Measurements from ENCODE around the gene RPUSD1.

RPUSD1 gene

GRCh38 chr16:798666-799065 lies 10.5 kb upstream of the RPUSD1 start:
- no peak for DNase-seq

DNA sequence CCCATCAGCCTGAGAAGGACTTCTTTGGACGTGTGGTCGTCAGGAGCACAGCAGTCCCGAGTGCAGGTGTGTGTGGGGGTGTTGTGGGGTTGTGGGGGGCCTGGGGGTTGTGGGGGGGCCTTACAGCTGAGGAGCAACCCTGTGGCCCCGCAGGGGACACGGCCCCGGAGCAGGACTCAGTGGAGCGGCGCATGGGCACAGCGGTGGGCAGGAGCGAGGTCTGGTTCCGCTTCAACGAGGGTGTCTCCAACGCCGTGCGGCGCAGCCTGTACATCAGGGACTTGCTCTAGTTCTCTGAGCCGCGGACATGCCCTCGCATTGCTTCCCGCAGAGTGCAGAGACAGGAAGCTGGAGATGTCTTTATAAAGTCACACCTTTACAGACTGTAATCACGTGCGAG lies 9.5 kb upstream of the RPUSD1 start:
- DNase-seq = no peak

GRCh38 chr16:797120-797420 lies 8.9 kb upstream of the RPUSD1 start:
- DNase-seq = no peak

- DNase-seq = no peak
Observed at GRCh38 chr16:796296-797119, 8.3 kb upstream of the RPUSD1 start.

GRCh38 chr16:795580-796229 lies 7.5 kb upstream of the RPUSD1 start:
- DNase-seq = no peak

DNA sequence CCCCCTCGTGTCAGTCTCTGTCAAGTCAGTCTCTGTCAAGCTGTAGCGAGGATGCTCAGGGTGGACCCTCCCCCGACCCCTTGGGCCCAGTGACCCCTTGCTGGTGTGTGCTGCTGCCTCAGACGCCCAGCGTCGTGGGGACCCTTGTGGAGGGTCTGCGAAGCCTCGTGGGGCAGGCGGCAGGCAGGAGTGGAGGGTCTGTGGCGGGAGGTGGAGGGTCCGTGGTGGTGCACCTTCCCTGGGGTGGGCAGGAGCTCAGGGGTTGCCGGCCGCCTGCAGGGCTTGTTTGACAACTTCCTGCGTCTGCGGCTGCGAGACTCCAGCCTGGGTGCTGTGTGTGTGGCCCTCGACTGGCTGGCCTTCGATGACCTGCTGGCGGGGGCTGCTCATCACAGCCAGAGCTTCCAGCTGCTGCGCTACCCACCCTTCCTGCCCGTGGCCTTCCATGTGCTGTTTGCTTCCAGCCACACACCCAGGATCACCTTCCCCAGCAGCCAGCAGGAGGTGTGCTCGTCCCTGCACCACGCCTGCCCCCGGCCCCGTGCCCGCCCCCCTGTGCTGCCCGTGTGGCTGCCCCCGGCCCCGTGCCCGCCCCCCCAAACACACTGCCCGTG lies 6.8 kb upstream of the RPUSD1 start:
- no peak for DNase-seq

DNA sequence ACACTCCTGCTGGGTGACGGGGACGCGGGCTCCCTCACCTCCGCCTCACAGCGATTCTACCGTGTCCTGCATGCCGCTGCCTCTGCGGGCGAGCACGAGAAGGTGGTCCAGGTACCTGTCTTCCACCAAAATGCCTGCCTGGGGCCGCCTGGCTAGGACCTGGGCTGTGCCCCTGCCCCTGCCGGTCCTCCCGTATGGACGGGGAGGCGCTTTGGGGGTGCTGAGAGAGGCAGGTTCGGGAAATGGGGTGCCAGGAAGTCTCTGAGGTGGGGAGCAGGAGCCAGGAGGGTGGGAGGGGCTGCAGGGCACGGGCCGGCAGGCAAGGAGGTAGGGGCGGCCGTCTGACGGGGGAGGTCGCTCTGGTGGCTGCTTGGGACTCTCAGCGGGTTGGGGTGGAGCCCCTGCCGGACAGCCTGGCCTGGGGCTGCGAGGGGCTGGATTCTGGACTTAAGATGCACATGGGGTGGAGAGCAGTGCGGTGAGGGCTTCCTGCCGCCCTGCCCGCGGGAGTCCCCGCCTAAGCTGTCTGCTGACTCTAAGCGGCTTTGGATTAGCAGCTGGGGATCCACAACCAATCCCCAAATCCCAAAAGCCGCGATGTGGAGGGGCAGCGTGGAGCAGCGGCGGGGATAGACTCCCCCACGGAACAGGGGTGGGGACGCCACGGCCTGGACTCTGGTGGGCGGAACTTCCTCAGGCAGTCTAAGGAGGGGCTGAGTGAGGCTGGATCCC lies 6.1 kb upstream of the RPUSD1 start:
- DNase-seq = no peak

- no peak for DNase-seq
Observed at GRCh38 chr16:793414-793813, 5.2 kb upstream of the RPUSD1 start.

- no peak for DNase-seq
Observed at GRCh38 chr16:792221-792995, 4.2 kb upstream of the RPUSD1 start.

DNA sequence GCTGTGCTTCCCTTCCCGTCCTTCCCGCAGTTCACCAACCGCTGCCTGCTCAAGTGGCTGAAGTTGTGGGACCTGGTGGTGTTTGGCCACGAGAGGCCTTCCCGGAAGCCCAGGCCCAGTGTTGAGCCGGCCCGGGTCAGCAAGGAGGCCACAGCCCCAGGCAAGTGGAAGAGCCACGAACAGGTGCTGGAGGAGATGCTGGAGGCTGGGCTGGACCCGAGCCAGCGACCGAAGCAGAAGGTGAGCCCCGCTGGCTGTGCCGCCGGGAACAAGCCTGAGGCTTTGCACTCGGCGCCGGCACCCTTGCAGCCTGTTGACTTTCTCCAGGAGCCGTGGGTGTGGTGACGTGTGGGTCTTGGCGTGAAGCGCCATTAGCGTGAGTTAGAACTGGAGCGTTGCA lies 3.0 kb upstream of the RPUSD1 start:
- no peak for DNase-seq

- DNase-seq = no peak
Observed at GRCh38 chr16:790086-790485, 1.9 kb upstream of the RPUSD1 start.

GRCh38 chr16:789191-789850 lies 1.1 kb upstream of the RPUSD1 start:
- no peak for DNase-seq

GRCh38 chr16:788399-789126 lies 382 bp upstream of the RPUSD1 start, which contains the start of gene CHTF18:
Gene CHTF18, plus strand, starts transcription at chr16:788620. Its CDS starts 65 bp downstream, at chr16:788685.
- DNase-seq = peak; percentile 88

DNA sequence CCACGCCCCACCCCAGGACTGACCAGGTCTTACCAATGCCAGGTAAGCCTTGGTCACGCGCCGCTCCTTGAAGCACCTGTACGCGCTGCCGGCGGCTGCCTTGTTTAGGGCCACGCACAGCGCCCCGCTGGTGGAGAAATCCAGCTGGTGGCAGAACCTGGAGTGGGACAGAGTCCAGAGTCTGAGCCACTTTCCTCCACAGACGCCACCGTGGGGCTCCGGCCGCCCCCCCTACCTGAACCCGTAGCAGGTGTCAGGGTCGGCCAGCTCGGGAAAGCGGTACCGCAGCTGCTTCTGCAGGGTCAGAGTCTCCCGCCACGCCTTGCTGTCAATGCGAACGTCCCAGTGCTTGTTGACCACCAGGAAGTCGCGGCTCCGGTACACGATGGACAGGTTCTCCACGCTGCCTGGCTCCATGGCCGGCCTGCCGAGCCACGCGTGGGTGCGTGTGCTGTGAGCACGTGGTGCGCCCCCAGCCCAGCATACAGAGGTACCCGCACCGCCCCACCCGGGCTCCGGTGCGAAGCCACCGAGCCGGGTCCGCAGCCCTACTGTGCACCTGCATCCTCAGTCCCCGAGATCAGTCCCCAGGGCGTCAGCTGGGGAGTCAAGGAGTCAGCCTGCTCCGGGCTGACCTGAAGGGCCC lies 737 bp downstream of the RPUSD1 start:
- DNase-seq = no peak

DNA sequence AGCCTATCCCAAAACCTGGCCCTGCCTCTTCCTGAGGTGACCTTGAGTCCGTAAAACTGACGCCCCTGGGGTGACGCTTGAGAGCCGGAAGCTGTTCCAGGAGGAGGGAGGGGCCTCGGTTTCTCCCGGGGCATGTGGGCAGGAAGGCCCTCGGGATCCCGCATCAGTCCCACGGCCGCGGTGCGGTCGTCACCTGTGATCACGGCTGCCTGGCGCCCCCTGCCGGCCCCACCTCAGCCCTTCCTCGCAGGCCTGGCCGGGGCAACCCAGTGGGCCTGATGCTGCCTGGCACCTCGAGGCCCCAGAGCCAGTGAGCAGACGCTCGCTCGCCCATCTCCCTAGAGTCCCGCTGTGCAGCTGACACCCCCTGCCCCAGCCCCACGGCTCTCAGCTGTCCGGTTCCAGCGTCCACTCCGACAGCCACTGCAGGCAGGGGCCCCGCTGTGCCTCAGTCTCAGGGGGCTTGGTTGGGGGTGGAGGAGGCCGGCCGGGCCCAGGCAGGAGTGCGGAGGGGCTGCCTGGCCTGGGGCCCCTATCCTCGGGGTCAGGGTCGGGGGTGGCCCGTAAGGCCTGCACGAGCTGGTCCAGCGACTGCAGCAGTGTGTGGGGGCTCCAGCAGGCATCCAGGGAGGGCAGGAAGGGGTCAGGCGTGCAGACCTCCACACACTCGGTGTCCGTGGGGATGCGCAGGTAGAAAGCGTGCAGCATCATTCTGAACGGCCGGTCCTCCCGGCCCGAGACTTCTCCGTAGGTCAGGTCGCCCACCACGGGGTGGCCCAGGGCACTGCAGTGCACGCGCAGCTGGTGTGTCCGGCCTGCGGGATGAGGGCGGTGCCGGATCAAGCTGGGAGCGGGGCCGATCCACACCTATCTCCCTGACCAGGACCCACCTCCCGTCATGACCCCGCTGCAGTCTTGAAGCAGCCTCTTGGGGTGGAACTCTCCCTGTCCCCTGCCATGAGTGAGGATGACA lies 2.3 kb downstream of the RPUSD1 start:
- peak; percentile 72 for DNase-seq

- DNase-seq = no peak
Observed at GRCh38 chr16:784431-784830, 3.8 kb downstream of the RPUSD1 start.

DNA sequence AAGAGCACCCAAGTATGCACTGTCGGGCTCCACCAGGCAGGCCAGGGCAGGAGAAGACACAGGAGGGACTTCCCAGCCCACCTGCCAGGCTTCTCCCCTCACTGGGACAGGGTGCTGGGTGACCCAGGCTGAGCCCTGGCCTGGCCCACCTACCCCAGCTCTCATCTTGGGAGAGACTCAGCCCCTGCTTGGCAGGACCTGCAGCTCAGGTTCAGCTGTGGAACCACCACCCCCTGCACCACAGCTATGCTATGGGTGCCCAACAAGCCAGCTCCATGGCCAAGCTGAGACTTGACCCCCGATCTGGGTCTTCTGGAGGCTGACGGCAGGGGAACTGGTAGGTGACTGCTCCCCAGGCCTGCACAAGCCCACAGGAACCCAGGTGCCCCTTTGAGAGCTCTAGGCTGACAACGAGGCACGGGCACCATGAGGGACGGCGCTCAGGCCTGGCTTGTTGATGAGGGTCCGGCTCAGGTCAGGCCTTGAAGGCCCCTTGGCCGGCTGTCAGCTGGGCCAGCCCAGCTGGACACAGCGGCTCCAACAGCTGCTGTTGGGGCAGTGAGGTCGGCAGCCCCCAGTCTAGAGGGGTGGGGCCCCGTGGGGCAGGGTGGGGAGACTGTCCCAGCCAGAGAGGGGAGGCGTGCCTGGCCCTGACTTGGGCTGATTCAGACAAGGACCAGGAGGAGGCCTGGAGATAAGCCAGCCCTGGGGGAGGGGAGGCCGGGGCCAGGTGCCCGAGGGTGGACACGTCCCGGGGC lies 4.6 kb downstream of the RPUSD1 start:
- DNase-seq = no peak

- no peak for DNase-seq
Observed at GRCh38 chr16:782766-783403, 5.3 kb downstream of the RPUSD1 start.
